ENCODE results near the gene KANK3.

The KANK3 gene

DNA sequence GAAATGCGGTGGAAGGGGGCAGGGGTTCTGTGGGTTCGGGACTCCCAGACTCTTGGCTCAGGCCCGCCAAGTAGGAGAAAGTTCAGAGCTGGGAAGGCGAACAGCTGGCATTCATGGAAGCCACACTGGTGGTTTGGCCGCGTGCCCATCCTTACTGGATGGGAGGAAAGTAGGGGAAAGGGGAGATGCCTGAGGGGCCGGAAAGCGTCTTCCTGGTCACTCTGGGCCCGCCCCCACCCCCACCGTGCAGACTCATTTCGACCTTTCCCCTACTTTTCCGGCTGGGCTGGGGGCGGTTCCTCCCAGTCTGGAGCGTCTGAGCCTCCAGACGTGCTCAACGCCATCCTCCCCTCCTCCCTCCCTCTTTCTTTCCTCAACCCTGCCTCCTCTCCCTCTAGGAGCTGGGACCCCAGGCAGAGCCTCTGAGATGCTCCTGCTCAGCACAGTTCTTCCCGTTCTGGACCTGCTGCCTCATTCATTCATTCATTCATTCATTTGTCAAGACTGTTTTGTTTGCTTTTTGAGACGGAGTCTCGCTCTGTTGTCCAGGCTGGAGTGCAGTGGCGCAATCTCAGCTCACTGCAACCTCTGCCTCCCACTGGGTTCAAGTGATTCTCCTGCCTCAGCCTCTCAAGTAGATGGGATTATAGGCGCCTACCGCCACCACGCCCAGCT lies 24.4 kb upstream of the KANK3 start:
- H3K9ac ChIP-seq (ENCODE audit: low read depth, low read length): 0 out of 2 replicates have a peak overlapping the region, but pooled peaks have one; percentile 15
- peaks cover 31% of the 10 kb centered on the region for H3K27me3 ChIP-seq (ENCODE audit: control insufficient read depth, insufficient read depth, low read length)
- H3K4me1 ChIP-seq (ENCODE audit: control insufficient read depth, insufficient read depth, low read length): peaks cover 22% of the 10 kb centered on the region
- H3K4me3 ChIP-seq (ENCODE audit: low read depth, low read length): peak overlapping the region; percentile 24
- H3K36me3 ChIP-seq (ENCODE audit: control insufficient read depth, insufficient read depth, low read length): no peaks in the 10 kb centered on the region
- H3K9me3 ChIP-seq (ENCODE audit: control insufficient read depth, insufficient read depth, low read length): no peaks in the 10 kb centered on the region
- peak overlapping the region; percentile 86 for H3K27ac ChIP-seq (ENCODE audit: low read depth, low read length)

DNA sequence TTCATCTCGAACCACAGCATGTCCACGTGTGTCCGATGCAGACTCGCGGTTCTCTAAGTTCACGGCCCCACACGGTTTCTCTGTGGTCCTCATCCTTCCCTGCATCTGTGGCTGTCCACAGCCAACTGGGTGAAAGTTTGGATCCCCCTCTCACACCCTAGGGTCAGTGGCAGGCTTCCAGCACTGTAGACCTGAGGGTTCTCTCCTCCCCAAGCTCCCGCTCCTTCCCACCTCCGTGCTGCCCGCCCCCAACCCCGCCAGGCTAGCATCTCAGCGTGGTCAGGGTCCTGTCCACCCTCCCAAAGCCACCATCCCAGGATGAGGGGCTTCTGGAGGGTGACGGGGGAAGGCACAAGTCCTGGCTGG lies 23.9 kb upstream of the KANK3 start:
- Histone ChIP-seq H3K4me3 (ENCODE audit: low read depth, low read length) (peak overlapping the region; percentile 24), H3K27ac (ENCODE audit: low read depth, low read length) (peak overlapping the region; percentile 86), H3K9ac (ENCODE audit: low read depth, low read length) (0 out of 2 replicates have a peak overlapping the region, but pooled peaks have one; percentile 15)

DNA sequence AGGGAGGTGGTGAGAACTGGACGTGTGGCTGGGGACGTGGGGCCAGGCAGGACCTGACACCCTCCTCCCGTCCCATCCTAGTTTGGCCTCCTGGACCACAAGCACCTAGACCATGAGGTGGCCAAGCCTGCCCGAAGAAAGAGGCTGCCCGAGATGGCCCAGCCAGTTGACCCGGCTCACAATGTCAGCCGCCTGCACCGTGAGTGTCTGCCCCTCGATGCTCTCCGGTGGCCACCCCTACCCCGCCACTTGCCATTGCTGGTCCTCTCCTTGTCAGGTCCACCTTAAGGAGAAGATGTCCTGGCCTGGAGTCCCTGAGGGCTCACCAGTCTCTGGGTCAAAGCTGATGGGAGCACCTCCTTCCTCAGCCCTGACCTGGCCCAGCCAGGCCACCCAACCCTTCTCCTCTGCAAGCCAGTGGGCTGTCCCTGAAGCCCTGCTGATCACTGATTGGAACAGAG lies 23.1 kb upstream of the KANK3 start:
- H3K27ac ChIP-seq (ENCODE audit: low read depth, low read length): no peak overlapping the region

More for the DNA sequence above, 23.9 kb upstream of the KANK3 start:
- peaks cover 22% of the 10 kb centered on the region for H3K4me1 ChIP-seq (ENCODE audit: control insufficient read depth, insufficient read depth, low read length)
- no peaks in the 10 kb centered on the region for H3K36me3 ChIP-seq (ENCODE audit: control insufficient read depth, insufficient read depth, low read length)
- no peaks in the 10 kb centered on the region for H3K9me3 ChIP-seq (ENCODE audit: control insufficient read depth, insufficient read depth, low read length)
- H3K27me3 ChIP-seq (ENCODE audit: control insufficient read depth, insufficient read depth, low read length): peaks cover 35% of the 10 kb centered on the region

DNA sequence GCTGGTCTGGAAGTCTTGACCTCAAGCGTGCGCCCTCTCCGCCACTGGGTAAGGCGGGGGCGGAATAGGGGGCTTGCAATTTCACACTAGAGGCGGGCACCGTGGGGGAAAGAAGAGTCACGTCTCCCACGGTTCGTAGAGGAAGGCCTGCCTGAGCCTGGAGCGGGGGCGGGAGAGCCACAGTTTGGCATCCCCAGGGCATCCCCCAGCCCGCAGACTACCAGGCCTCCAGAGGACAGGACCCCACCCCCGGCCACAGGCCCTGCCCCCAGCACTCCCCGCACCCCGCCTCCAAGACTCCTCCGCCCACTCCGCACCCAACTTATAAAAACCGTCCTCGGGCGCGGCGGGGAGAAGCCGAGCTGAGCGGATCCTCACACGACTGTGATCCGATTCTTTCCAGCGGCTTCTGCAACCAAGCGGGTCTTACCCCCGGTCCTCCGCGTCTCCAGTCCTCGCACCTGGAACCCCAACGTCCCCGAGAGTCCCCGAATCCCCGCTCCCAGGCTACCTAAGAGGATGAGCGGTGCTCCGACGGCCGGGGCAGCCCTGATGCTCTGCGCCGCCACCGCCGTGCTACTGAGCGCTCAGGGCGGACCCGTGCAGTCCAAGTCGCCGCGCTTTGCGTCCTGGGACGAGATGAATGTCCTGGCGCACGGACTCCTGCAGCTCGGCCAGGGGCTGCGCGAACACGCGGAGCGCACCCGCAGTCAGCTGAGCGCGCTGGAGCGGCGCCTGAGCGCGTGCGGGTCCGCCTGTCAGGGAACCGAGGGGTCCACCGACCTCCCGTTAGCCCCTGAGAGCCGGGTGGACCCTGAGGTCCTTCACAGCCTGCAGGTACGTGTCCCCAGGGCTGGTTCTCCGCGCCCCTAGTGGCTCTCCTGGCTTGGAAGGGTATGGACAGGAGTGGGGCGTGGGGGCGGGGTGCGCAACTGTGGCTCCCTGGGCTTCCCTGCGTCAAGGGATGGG lies 21.0 kb upstream of the KANK3 start, which contains the start of gene ANGPTL4:
ANGPTL4 (plus strand) TSS at position 353 of the 969 bp plus-strand sequence; CDS start at position 520, 167 bp downstream.
- no peaks in the 10 kb centered on the region for H3K9me3 ChIP-seq (ENCODE audit: control insufficient read depth, insufficient read depth, low read length)
- H3K27me3 ChIP-seq (ENCODE audit: control insufficient read depth, insufficient read depth, low read length): peaks cover 38% of the 10 kb centered on the region
- no peak within 1 kb of the TSS for H3K9ac ChIP-seq (ENCODE audit: low read depth, low read length)
- H3K4me1 ChIP-seq (ENCODE audit: control insufficient read depth, insufficient read depth, low read length): peaks cover 22% of the 10 kb centered on the region
- H3K36me3 ChIP-seq (ENCODE audit: control insufficient read depth, insufficient read depth, low read length): no peaks in the 10 kb centered on the region
- peak within 1 kb of the TSS; percentile 58 for H3K4me3 ChIP-seq (ENCODE audit: low read depth, low read length)
- H3K27ac ChIP-seq (ENCODE audit: low read depth, low read length): no peak within 1 kb of the TSS

More for the DNA sequence above, 23.1 kb upstream of the KANK3 start:
- no peaks in the 10 kb centered on the region for H3K9me3 ChIP-seq (ENCODE audit: control insufficient read depth, insufficient read depth, low read length)
- H3K4me1 ChIP-seq (ENCODE audit: control insufficient read depth, insufficient read depth, low read length): peaks cover 22% of the 10 kb centered on the region
- no peaks in the 10 kb centered on the region for H3K36me3 ChIP-seq (ENCODE audit: control insufficient read depth, insufficient read depth, low read length)
- H3K9ac ChIP-seq (ENCODE audit: low read depth, low read length): no peak overlapping the region
- peaks cover 38% of the 10 kb centered on the region for H3K27me3 ChIP-seq (ENCODE audit: control insufficient read depth, insufficient read depth, low read length)
- H3K4me3 ChIP-seq (ENCODE audit: low read depth, low read length): no peak overlapping the region

DNA sequence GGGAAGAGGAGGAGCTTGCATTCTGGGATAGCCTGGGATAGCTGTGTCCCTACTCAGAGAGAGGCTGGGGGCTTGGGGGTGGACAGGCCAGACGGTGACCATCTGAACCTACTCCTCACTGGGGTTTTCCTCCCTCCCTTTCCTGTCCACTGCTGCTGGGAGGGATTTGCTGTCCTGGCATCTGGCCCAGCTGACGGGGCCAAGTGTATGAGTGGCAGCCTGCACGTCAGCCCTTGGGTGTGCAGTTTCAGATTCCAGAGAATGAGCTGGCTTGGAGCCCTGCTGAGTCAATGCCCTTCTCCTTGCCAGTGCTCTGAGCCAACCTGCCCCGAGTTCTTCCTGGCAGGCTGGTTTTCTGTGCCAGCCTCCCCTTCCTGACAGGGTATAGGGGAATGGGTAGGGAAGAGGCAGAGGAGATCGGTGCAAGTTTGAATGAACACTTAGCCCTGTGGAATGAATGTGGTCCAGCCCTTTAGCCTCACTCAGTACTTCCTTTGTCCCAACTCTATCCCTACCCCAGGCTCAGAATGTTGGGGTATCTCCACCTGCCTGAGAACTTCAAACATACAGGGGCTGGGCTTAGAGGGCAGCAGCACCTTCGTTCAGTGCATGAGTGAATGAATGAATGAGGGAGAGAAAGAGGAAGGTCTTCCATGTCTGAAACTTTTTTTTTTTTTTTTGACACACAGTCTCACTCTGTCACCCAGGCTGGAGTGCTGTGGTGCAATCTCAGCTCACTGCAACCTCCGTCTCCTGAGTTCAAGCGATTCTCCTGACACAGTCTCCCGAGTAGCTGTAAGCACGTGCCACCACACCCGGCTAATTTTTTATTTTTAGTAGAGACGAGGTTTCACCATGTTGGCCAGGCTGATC lies 19.1 kb upstream of the KANK3 start:
- Histone ChIP-seq H3K9ac (ENCODE audit: low read depth, low read length) (no peak overlapping the region), H3K27ac (ENCODE audit: low read depth, low read length) (no peak overlapping the region), H3K27me3 (ENCODE audit: control insufficient read depth, insufficient read depth, low read length) (peaks cover 38% of the 10 kb centered on the region), H3K4me1 (ENCODE audit: control insufficient read depth, insufficient read depth, low read length) (peaks cover 12% of the 10 kb centered on the region), H3K4me3 (ENCODE audit: low read depth, low read length) (no peak overlapping the region), H3K36me3 (ENCODE audit: control insufficient read depth, insufficient read depth, low read length) (no peaks in the 10 kb centered on the region), H3K9me3 (ENCODE audit: control insufficient read depth, insufficient read depth, low read length) (no peaks in the 10 kb centered on the region)

DNA sequence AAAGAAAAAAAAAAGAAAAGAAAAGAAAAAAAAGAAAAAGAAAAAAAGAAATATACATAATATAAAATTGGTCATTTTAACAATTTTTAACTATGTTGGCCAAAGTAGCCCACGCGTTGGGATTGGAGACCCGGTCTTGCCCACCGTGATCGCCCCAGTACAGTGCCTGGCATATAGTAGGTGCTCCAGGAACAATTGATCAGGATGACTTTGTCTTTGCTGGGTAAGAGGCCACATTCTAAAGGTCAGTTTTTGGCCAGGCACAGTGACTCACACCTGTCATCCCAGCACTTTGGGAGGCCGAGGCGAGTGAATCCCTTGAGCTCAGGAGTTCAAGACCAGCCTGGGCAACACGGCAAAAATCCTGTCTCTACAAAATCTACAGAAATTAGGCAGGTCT lies 17.1 kb upstream of the KANK3 start:
- no peak overlapping the region for H3K4me3 ChIP-seq (ENCODE audit: low read depth, low read length)
- H3K27me3 ChIP-seq (ENCODE audit: control insufficient read depth, insufficient read depth, low read length): peaks cover 26% of the 10 kb centered on the region
- H3K36me3 ChIP-seq (ENCODE audit: control insufficient read depth, insufficient read depth, low read length): no peaks in the 10 kb centered on the region
- H3K4me1 ChIP-seq (ENCODE audit: control insufficient read depth, insufficient read depth, low read length): peaks cover 4% of the 10 kb centered on the region; the same call in 1 of the 2 replicates
- no peaks in the 10 kb centered on the region for H3K9me3 ChIP-seq (ENCODE audit: control insufficient read depth, insufficient read depth, low read length)
- H3K9ac ChIP-seq (ENCODE audit: low read depth, low read length): no peak overlapping the region
- no peak overlapping the region for H3K27ac ChIP-seq (ENCODE audit: low read depth, low read length)

DNA sequence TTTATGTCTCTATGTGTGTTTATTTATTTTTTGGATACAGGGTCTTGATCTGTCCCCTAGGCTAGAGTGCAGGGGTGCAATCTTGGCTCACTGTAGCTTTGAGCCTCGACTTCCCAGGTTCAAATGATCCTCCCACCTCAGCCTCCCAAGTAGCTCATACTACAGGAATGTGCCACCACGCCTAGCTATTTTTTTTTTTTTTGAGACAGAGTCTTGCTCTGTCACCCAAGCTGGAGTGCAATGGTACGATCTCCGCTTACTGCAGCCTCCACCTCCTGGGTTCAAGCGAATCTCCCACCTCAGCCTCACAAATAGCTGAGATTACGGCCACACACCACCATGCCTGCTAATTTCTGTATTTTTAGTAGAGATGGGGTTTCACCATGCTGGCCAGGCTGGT lies 15.9 kb upstream of the KANK3 start:
- Histone ChIP-seq H3K4me1 (ENCODE audit: control insufficient read depth, insufficient read depth, low read length) (peaks cover 4% of the 10 kb centered on the region; the same call in 1 of the 2 replicates), H3K36me3 (ENCODE audit: control insufficient read depth, insufficient read depth, low read length) (no peaks in the 10 kb centered on the region), H3K27me3 (ENCODE audit: control insufficient read depth, insufficient read depth, low read length) (peaks cover 15% of the 10 kb centered on the region), H3K9me3 (ENCODE audit: control insufficient read depth, insufficient read depth, low read length) (no peaks in the 10 kb centered on the region), H3K4me3 (ENCODE audit: low read depth, low read length) (no peak overlapping the region), H3K27ac (ENCODE audit: low read depth, low read length) (no peak overlapping the region), H3K9ac (ENCODE audit: low read depth, low read length) (no peak overlapping the region)

DNA sequence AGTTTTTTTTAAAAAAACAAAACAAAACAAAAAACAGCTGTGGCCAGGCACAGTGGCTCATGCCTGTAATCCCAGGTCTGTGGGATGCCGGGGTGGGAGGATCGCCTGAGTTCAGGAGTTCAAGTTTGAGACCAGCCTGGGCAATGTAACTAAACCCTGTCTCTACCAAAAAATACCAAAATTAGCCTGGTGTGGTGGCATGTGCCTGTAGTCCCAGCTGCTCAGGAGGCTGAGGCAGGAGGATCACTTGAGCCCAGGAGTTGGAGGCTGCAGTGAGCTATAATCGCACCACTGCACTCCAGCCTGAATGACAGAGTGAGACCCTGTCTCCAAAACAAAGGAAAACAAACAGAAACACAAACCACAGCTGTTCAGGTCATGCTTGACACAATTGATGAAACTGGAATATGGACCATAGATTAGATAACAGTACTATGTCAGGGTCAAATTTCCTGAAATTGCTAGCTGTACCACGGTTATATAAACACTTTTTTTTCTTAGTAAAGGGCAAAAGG lies 14.0 kb upstream of the KANK3 start:
- no peaks in the 10 kb centered on the region for H3K9me3 ChIP-seq (ENCODE audit: control insufficient read depth, insufficient read depth, low read length)
- no peak overlapping the region for H3K9ac ChIP-seq (ENCODE audit: low read depth, low read length)
- no peak overlapping the region for H3K27ac ChIP-seq (ENCODE audit: low read depth, low read length)
- peaks cover 4% of the 10 kb centered on the region for H3K27me3 ChIP-seq (ENCODE audit: control insufficient read depth, insufficient read depth, low read length)
- H3K36me3 ChIP-seq (ENCODE audit: control insufficient read depth, insufficient read depth, low read length): no peaks in the 10 kb centered on the region
- no peak overlapping the region for H3K4me3 ChIP-seq (ENCODE audit: low read depth, low read length)
- H3K4me1 ChIP-seq (ENCODE audit: control insufficient read depth, insufficient read depth, low read length): peaks cover 7% of the 10 kb centered on the region; the same call in 1 of the 2 replicates

DNA sequence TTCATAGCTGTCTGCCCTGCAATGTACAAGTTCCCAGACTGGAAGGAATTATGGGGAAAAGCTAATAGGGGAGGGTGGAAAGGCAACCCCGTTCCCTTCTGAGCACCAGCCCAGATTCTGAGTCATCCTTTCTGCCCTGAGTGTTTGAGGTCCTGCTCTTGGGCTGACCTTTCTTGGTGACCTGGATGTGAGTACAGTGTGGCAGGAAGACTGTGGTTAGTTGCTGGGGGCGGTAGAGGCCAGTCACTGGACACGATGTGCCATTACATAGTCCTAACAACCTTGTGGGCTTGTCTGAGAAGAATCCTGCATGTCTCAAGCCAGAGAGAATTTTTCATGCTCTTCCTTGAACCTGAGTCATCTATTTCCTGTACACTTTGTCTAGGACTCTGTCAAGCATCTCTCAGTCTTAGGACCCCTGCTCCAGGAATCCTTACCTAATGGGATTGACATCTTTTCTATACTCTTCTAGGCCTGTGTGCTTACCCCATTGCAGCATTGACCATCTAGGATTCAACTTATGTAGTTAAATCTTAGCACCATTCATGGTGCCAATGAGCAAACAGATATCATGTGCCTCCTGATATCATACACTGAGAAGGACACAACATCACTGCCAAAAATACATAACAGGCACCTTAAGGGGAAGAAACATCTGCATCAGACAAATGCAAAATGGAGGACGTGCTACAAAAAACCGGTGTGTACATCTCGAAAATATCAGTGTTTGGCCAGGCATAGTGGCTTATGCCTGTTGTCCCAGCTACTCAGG lies 12.8 kb upstream of the KANK3 start:
- no peak overlapping the region for H3K4me3 ChIP-seq (ENCODE audit: low read depth, low read length)
- no peak overlapping the region for H3K27ac ChIP-seq (ENCODE audit: low read depth, low read length)
- no peaks in the 10 kb centered on the region for H3K36me3 ChIP-seq (ENCODE audit: control insufficient read depth, insufficient read depth, low read length)
- H3K9me3 ChIP-seq (ENCODE audit: control insufficient read depth, insufficient read depth, low read length): no peaks in the 10 kb centered on the region
- H3K27me3 ChIP-seq (ENCODE audit: control insufficient read depth, insufficient read depth, low read length): no peaks in the 10 kb centered on the region
- H3K4me1 ChIP-seq (ENCODE audit: control insufficient read depth, insufficient read depth, low read length): peaks cover 8% of the 10 kb centered on the region; the same call in 1 of the 2 replicates
- no peak overlapping the region for H3K9ac ChIP-seq (ENCODE audit: low read depth, low read length)

Data from HUES48 (cell line).